LHCN-M2 (cell line): ENCODE results near the gene CHST11. TPM values are rescaled to one million over a fixed set of nuclear protein-coding genes. Genes with fewer than 3 reads are reported as not detected.
"Not testable (repeated sequence)": the region's sequence is repeated elsewhere in the genome, so short reads cannot be mapped to it uniquely, and the experiment has no call there.

Experiments
- DNase-seq: peaks from one replicate; pipeline ENCODE4 v3.0.0-alpha.2; 2012; ENCODE audit warnings: low read depth
- total RNA-seq: library from RNA; depleted of rRNA; stranded (reverse); fragments of >200 nt; gene quantifications from 2 replicates; pipeline ENCODE4 v1.2.3, GENCODE V29; 2014

The CHST11 gene
- total RNA-seq, 1 experiment from 2014 or later, result 3.4 TPM

DNA sequence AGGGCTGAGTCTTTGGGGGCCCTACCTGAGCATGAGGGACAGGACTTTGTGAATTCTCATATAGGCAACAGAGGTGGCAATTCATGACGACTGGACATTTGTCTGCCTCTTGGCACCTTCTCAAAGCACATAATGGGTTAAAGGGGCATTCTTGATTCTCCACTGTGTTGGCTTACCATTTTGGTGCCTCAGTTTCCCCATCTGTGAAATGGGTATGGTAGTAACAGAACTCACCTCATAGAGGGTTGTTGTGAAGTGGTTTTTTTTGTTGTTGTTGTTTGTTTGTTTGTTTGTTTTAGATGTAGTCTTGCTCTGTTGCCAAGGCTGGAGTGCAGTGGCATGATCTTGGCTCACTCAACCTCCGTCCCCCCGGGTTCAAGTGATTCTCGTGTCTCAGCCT, 106.0 kb downstream of the CHST11 start:
- no peak for DNase-seq

DNA sequence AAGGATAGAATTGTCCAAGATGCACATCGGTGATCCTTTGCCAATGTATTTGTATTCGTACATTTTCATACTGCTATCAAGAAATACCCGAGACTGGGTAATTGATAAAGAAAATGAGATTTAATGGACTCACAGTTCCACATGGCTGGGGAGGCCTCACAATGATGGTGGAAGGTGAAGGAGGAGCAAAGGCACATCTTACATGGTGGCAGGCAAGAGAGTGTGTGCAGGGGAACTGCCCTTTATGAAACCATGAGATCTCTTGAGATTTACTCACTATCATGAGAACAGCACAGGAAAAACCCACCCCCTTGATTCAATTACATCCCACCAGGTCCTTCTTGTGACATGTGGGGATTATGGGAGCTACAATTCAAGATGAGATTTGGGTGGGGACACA, 107.9 kb downstream of the CHST11 start:
- DNase-seq, result not testable (repeated sequence)

DNA sequence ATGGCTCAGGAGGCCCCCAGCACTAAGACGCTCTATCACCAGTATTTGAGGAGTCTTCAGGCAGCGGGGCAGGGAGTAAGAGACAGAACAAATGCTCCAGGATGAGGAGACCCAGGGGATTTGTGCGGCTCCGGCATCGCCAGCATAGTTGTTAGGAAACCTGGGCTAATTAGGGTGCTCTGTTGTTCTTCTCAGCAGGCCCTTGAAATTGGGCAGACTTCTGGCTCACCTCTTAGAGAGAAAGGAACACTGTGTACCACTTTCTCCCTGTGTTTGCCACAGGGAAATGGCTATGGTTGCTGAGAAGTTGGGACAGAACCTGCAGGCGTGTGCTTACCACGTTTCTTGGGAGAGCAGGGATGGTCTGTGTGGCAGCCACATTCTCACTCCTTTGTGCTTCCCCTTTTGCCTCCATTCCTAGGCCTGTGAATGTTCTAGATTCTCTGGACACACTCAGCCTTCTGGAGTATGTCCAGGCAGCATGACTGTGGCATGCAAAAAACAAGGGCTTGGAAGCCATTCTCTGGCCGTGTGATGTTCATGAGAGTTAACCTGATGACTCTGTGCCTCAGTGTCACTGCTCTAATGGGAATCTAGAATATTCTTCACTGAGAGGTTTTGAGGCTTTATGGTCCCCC, 109.0 kb downstream of the CHST11 start:
- DNase-seq, result no peak

DNA sequence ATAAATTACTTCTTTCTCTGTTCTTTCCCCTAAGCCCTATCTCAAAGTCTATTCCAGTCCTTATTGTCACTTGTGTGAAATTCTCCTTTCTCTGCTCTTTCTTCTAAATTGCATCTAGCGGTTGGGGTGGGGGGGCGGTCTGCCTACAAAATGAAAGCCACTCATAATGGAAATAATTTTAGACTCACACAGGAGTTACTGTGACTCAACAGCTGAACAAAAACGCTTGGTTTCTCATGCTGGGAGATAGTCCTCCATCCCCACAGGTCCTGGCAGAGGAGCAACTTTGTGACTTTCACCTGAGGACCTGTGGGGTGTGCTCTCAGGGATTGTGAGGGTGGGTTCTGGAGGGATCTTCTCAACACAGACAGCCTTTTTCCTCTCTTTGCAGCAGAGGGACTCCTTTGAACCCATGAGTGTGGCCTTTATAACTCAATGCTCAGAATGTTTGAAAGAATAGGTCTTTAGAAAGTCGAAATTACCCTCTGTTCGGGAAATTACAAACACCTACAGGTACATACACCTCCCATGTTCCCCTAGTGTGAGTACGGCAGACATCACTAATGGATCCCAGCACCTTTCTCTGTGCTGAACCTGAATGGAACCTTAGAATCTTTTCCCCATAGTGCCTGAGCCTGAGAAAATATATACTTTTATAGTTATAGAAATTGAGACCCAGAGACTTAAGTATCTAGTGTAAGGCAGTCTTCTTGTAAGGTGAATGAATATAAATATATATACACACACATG, 109.7 kb downstream of the CHST11 start:
- no peak for DNase-seq

DNA sequence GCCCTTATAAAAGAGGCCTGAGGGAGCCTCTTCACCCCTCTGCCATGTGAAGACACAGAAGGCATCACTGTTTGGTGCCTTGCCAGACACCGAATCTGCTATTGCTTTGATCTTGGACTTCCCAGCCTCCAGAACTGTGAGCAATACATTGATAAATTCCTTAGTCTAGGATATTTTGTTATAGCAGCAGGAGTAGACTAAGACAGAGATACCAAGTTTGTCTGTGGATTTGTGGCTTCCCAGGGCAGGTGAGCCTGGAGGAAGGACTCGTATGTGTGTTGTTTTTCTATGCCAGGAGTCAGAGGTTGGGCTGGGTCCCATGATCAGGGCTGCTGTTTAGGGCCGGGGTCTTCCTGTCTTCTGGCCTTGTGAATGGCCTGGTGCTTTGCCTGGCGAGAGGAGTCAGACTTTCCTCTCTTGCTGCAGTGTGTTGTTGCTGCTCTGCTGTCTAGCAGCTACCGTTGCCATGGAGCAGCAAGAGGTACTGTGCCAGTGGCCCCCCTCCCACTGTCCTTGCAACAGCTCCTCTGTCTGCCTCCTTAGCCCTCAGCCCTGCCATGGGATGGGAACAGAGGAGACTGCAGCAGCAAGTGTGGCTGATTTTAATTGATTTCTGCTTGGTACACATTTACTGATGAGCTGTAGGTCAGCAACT, 111.2 kb downstream of the CHST11 start:
- no peak for DNase-seq

DNA sequence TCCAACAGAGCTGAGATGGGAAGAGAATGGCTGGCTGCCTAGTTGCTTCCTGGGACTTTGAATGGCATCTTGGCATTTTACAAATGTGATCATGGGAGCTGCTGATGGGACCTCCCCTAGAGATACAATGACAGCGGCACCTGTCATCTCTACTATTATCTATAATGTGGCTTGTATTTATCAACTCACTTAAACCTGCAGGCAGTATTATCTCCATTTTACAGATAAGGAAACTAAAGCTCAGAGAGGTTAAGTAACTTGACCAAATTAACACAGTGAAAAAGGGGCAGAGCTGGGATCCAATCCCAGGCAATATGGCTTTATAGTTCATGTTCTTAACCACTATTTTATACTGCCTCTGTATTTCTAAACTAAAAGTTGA, 111.7 kb downstream of the CHST11 start:
- no peak for DNase-seq

DNA sequence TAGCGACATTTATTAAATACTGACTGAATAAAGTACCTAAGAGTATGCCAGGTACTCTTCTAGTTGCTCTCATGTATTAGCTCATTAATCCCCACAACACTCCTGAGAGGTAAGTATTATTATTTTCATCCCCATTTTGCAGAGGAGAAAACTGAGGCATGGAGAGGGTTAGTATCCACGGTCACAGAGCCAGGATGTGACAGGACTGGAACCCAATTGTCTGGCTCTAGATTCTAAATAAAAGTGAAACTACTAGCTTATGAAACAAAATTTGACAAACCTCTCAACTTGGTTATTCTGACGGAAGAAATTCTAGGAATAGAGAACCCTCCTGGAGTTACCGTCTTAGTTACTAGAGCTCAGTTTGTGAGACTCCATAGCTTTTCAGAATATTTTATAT, 112.2 kb downstream of the CHST11 start:
- DNase-seq, result no peak

DNA sequence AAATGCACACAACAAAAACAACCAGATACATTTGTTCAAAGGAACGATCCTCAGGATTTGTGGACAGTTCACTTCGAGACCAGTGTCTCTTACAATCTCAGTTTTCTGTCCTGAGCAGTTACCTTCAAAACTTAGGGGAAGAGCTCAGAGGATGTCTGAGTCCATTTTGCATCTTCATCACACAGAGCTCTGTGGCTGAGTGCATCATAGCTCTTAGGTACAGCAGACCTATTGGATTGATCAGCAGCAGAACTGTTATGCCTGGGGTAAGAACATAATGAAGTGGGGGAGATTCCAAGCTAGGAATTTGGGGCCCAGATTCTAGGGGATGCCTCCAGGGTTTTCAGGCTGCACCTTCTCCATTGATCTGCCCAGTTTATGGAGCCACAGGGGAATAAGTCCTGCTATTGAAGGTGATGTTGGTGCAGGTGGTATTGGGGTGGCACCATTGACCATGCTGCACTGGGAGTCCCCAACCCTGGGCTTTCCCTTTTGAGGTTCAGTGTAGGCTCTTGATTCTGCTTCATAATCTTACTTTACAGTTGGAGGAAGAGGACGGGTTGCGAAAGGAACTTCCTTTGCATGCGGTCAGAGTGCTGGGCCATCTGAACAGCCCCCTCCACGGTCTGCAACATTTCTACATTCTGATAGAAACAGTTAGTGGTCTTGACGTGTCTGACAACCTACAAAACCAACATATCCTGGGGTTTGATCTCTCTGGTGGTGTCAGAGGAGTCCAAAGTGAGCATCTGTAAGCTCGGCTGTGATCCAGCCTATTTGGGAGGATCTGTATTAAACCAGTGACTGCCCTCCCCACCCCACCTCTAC, 112.8 kb downstream of the CHST11 start:
- no peak for DNase-seq

DNA sequence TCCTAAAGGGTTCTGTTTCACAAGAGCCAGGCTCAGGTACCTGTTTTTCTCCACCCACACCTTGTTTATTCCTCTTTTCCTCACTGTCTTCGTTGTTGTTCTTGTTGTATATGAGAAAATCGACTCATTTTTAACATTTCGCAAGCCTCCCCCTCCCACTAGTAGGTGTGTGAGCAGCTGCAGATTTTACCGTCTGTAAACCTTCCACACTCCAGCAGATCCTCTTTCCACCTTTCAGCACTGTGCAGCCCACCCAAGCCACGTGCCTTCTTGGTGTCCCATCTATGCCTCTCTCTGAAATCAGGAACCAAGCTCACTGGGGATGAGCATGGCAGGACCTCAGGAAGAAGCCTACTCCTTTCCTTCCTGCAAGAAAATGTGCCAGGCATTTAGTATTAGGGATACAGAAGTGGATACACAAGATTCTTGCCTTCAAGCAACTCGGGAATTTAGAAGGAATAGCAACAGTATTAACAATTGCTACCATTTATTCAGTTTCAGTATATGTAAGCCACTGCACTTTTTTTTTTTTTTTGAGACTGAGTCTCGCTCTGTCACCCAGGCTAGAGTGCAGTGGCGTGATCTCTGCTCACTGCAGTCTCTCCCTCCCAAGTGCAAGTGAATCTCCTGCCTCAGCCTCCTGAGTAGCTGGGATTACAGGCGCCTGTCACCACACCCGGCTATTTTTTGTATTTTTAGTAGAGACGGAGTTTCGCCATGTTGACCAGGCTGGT, 113.6 kb downstream of the CHST11 start:
- DNase-seq, result no peak

DNA sequence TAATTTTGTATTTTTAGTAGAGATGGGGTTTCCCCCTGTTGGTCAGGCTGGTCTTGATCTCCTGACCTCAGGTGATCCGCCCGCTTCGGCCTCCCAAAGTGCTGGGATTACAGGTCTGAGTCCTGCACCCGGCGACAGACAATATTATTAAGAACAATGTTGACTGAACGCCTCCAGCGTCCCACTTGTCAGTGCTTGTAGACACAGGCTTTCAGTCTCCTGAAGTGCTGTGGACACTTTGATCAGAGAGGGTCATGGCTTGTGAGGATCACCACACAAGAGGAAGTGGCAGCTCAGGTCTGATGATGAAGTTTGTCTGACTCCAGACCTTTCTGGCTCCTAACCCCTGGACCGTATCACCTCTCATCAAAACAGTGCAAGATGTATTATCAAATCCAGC, 114.6 kb downstream of the CHST11 start:
- no peak for DNase-seq

DNA sequence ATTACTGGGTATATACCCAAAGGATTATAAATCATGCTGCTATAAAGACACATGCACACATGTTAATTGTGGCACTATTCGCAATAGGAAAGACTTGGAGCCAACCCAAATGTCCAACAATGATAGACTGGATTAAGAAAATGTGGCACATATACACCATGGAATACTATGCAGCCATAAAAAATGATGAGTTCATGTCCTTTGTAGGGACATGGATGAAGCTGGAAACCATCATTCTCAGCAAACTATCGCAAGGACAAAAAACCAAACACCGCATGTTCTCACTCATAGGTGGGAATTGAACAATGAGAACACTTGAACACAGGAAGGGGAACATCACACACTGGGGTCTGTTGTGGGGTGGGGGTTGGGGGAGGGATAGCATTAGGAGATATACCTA, 117.6 kb downstream of the CHST11 start:
- DNase-seq, result not testable (repeated sequence)

DNA sequence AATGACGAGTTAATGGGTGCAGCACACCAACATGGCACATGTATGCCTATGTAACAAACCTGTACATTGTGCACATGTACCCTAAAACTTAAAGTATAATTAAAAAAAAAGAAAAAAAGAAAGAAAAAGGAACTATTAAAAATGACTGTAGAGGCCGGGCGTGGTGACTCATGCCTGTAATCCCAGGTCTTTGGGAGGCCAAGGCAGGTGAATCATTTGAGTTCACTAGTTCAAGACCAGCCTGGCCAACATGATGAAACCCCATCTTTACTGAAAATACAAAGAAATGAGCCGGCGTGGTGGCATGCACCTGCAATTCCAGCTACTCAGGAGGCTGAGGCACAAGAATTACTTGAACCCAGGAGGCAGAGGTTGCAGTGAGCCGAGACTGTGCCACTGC, 118.0 kb downstream of the CHST11 start:
- DNase-seq, result not testable (repeated sequence)

DNA sequence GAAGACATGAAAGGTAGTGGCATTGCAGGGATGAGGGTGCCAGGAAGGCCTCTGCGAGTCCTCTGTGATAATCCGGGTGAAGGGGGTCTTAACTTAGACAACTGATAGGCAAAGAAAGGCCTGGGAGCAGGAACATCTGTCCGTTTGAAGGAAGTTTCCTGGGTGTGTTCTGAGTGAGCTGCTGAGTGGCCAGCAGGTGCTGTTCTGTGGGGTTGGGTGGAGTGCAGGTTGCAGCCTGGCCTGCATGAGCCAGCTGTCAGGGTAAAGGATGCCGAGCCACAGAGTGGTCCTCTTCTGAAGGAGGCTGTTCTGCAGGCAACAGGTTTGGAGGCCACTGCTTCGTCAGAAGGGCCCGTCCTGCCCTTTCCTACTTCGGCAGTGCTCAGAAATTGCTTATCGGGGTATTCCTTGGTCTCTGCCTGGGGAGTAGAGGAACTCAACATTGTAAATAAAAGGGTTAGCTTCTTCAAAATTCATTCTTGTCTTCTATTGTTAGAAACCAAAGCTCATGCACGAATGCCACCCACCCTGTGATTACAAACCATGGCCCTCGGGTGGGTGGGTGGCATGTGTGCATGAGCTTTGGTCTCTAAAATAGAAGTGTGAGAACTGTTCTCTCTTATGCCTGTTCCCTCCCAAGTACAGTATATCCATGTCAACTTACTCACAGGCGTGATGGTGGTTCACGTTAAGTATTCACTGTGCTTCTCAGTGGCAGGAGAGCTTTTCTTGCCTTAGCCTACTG, 118.9 kb downstream of the CHST11 start:
- no peak for DNase-seq

DNA sequence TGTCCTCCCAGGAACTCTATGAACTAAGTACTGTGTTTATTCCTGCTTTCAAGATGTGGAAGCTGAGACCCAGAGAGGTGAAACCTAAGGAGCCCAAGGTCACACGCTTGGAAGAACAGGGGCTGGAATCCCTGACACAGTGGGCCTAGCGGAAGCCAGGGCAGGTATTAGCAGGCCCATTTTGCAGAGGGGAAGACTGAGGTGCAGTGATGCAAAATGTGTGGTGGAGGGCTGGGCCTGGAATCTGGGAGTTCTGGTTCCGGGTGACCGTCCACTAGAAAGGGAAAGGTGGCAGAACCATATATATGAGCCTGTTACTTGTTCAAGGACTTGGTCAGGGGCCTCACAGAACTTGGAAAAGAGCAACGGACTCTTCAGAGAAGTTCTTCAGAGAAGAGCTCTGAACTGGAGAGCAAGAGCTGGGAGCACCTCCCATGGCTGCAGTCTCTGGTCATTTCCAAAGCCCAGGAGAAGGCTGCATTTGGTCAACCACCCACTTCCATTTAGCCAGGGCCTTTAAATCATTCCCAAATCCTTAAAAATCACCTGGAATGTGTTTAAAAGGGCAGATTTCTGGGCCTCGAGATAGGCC, 119.5 kb downstream of the CHST11 start:
- DNase-seq, result no peak

DNA sequence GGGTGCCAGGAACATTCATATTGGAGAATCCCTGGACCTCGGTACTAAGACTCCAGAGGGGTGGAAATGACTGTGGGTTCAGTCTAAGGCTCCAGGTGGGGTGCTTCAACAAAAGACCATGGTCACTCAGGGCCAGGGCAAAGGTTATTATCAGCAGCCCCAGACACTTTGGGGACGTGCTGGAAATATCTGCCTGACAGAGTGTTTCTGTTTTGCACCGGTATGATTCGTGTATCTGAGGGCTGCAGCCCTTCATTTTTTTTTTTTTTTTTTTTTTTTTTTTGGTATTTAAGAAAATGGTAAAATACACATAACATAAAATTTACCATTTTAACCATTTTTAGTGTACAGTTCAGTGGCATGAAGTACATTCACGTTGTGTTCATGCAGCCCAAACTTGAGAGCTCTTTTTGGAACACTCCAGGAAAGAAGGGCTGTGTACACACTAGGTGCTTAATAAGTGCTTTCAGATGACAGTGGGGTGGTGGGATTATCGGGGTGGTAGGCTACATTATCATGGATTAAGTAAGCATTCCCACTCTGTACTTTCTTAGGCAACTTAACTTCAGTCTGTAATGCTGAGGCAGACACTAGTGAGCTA, 120.3 kb downstream of the CHST11 start:
- no peak for DNase-seq

DNA sequence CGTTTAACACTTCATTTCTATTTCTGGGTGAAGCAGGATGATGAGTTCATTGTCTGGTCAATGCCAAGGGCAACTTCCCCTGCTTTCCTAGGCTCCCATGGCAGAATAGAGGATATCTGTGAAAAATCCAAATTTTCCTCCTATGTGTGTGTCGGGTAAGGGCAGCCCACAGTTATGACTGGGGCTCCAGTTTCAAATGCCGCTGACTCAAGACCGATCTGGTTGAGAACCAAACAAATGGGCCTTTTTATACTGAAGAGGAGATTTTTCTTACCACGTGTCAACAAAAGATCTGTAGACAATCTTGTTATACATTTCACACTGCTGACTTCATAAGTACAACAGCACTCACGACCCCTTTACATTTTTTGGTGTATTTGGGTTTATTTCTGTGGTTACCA, 120.8 kb downstream of the CHST11 start:
- DNase-seq, result peak; percentile 58

DNA sequence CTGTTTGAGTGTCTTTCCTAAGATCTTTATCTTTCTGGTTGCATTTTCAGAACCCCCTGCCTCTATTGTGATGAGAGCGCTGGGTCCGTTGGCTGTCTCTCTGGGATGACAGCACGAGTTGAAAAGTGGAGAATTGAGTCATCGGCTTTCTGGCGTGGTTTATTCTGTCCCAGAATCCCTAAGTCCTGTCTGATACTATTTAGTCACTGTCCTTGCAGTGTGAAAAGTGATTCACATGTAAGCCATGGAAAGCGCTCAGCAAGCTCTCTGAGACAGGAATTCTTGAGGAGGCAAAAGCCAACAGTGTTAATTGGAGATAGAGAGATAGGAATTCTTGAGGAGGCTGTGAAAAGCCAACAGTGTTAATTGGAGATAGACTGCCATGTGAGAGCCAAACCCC, 121.7 kb downstream of the CHST11 start:
- peak; percentile 83 for DNase-seq

DNA sequence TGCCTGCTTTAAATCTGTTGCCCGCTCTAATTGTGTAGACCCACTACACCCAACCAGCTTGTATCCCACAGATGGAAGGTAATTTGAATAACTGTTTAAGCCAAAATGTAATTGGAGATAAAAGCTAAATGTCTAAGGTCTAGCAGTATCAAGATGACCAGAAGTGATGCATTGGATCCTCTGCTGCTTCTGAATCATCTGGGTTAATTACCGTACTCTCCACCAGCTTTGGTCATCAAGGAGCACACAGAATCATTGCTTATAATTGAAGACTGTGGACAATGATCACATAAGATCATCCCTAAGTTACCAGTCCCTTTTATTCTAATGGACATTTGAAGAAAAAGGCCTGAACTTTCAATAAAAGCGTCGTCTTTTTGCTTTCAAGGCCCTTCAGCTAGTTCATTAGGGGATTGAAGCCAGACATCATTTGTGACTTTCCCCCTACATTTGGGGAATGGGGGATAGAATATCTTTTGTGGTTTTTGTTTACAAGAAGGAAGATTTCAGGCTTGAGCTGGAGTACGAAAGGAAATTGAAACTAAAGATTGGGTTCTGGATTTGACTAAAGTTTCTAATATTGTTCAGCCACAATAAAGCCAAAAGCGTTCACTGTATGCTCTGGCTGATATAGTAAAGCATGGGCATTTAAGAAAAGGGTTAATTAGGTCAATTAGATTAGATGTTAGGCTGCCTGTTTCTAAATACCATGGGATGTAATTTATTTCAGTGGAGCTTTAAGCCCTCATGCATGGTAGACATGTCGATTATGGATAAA, 123.2 kb downstream of the CHST11 start:
- DNase-seq, result no peak

DNA sequence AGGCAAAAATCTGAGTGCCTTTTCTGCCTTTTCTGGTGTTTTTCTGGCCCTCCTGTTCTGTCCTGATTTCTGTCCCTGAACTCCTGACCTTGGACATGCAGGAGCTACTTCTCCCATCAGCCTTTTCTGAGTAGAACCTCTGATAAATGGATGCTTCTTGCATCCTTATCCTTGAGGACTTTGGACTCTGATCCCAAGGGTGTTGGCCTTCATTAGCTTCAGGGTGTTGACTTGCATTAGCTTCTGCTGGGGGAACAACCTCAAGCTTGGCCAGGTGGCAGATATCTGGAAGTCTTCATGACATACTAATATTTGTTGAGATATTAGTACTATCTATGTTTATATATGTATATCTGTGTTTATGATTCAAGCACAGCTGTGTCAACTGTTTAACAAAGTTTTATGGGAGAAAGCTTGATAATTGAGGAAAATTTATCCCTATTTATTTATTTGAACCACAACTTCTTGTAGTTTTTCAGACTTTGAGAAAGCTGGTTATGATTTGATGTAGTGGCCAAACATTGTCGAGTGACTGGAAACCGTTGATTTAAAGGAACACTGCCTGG, 124.3 kb downstream of the CHST11 start:
- DNase-seq, result no peak
